Measurements from ENCODE around the gene IL32. TPM values are rescaled to one million over a fixed set of nuclear protein-coding genes. Genes with fewer than 3 reads are reported as not detected.

Gene IL32
- total and polyA plus RNA-seq, 9 of the 15 experiments (the other 6 are each of a cell fraction or from before 2014, with no cell fraction given), result 0.21 to 2.2 (median 0.37) TPM; not detected in 3

GRCh38 chr16:3017794-3018506 is 47.5 kb upstream of the IL32 start, which contains the start of gene CLDN6 (continued):
- TF ChIP-seq FOXK2 (conservative IDR thresholded peaks at IDR 0.05 in 1 of 2, IDR thresholded peaks at IDR 0.05 in 1 of 2; ENCODE audit: low read depth in 2 of 2) (no peak), MYNN (IDR thresholded peaks at IDR 0.05) (peak; percentile 41; the same call in 1 of the 2 replicates), MYNN (CRISPR knock-in tag; IDR thresholded peaks at IDR 0.05) (no peak), PYGO2 (tag; IDR thresholded peaks at IDR 0.05) (no peak), NELFE (IDR thresholded peaks at IDR 0.05; ENCODE audit: insufficient read depth, insufficient read length) (no peak), ZNF766 (CRISPR knock-in tag; conservative IDR thresholded peaks at IDR 0.05) (no peak), CTBP1 (IDR thresholded peaks at IDR 0.05; ENCODE audit: borderline replicate concordance) (0 out of 2 replicates have a peak, but pooled peaks have one; percentile 19), ZNF644 (tag; IDR thresholded peaks at IDR 0.05; ENCODE audit: low read depth) (no peak), RREB1 (CRISPR knock-in tag; IDR thresholded peaks at IDR 0.05) (no peak), EHMT2 (IDR thresholded peaks at IDR 0.05) (no peak), THAP12 (CRISPR knock-in tag; IDR thresholded peaks at IDR 0.05) (no peak), SRSF1 (IDR thresholded peaks at IDR 0.05; ENCODE audit: low read depth, low read length) (no peak), NONO (IDR thresholded peaks at IDR 0.05; ENCODE audit: low read depth in 2 of 2, low read length in 1 of 2) (no peak), FIP1L1 (IDR thresholded peaks at IDR 0.05; ENCODE audit: low read depth, low read length, poor library complexity, severe bottlenecking) (no peak), TRIM24 (IDR thresholded peaks at IDR 0.05) (no peak)
